ENCODE data around the gene LSMEM2.

DNA sequence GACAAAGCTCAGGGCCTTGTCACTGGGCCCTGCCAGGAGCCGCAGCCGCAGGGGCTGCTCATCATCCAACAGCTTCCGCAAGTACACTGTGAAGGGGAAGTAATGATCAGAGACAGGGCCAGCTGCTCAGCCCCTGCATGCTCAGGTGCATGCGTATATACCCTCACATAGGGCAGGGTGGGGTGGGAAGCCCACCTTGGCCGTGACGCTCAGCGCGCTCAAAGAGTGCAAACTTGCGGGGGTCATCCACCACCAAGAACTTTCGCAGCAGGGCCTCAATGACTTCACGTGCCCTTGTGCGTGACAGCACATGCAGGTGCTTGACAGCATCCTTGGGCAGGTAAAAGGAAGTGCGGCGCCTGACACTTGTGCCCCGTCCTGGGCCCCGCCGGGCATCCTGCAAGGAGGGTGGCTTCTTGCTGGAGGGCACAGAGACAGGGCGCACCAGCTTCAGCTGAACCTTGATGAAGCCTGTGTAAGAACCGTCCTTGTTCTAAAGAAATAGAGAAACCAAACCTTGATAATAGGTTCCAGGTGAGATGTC, 52.5 kb downstream of the LSMEM2 start:
- TF ChIP-seq, protein P1, sequence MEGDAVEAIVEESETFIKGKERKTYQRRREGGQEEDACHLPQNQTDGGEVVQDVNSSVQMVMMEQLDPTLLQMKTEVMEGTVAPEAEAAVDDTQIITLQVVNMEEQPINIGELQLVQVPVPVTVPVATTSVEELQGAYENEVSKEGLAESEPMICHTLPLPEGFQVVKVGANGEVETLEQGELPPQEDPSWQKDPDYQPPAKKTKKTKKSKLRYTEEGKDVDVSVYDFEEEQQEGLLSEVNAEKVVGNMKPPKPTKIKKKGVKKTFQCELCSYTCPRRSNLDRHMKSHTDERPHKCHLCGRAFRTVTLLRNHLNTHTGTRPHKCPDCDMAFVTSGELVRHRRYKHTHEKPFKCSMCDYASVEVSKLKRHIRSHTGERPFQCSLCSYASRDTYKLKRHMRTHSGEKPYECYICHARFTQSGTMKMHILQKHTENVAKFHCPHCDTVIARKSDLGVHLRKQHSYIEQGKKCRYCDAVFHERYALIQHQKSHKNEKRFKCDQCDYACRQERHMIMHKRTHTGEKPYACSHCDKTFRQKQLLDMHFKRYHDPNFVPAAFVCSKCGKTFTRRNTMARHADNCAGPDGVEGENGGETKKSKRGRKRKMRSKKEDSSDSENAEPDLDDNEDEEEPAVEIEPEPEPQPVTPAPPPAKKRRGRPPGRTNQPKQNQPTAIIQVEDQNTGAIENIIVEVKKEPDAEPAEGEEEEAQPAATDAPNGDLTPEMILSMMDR (optimal IDR thresholded peaks at IDR 0.05 in 1 of 3, IDR thresholded peaks at IDR 0.05 in 1 of 3, conservative IDR thresholded peaks at IDR 0.05 in 1 of 3; ENCODE audit: extremely low read depth in 1 of 3, insufficient read depth in 2 of 3, low read length in 3 of 3), result no peak
- TF ChIP-seq EZH2 (IDR thresholded peaks at IDR 0.05; ENCODE audit: low read length), result no peak

All from keratinocyte (primary cell).